Activated T-cell treated with anti-CD3 and anti-CD28 coated beads, Interleukin-2, amount 50 U/mL, for 72 hours (primary cell): ENCODE data around the gene ITGB8. TPM values are rescaled to one million over a fixed set of nuclear protein-coding genes. Genes with fewer than 3 reads are reported as not detected.
A peak's percentile ranks its signal among the peaks of the same experiment; 100 is the strongest.

ENCODE experiments used
- ATAC-seq, 2 donors: fragments of 150-1000 bp; cut with Tn5 transposase; replicated peaks in 1 of 2; 2 replicates each; pipeline ENCODE4 v1.10.0; 2021; ENCODE audit warnings: moderate library complexity in 2 of 2, mild to moderate bottlenecking in 1 of 2
- DNase-seq, 2 donors: peaks; one replicate each; pipeline ENCODE4 v3.0.0; 2021 to 2022; ENCODE audit warnings: mixed read lengths in 1 of 2
- H3K27ac Mint-ChIP-seq: one replicate; pipeline ENCODE4 v1.8.0; 2022; ENCODE audit warnings: mild to moderate bottlenecking, moderate library complexity, mixed read lengths
- H3K27me3 Mint-ChIP-seq: one replicate; pipeline ENCODE4 v1.8.0; 2022; ENCODE audit warnings: low read depth, mixed read lengths
- H3K36me3 Mint-ChIP-seq, 2 donors: one replicate each; pipeline ENCODE4 v1.8.0; 2022; ENCODE audit warnings: mixed read lengths in 2 of 2, mild to moderate bottlenecking in 1 of 2; ENCODE audit not compliant: insufficient read depth in 2 of 2
- H3K4me1 Mint-ChIP-seq: one replicate; pipeline ENCODE4 v1.8.0; 2022; ENCODE audit warnings: low read depth, mixed read lengths
- H3K4me3 Mint-ChIP-seq, 2 donors: one replicate each; pipeline ENCODE4 v1.8.0; 2022; ENCODE audit warnings: mild to moderate bottlenecking in 2 of 2, mixed read lengths in 2 of 2, moderate library complexity in 2 of 2
- H3K9me3 Mint-ChIP-seq, 2 donors: one replicate each; pipeline ENCODE4 v1.8.0; 2022; ENCODE audit warnings: mixed read lengths in 2 of 2
- total RNA-seq, 2 donors: library from RNA; stranded (reverse); gene quantifications; one replicate each; pipeline ENCODE4 v1.2.3, GENCODE V29; 2022

Gene ITGB8
- under 1 TPM in 1 of 2 donors, not detected in 1; 0.02 TPM for total RNA-seq

GRCh38 chr7:20330239-20330927 lies at the start of gene ITGB8:
Gene ITGB8, plus strand, starts transcription at chr7:20330900. Its CDS starts 907 bp downstream, at chr7:20331807.
- peak; percentile 87 to 88 for ATAC-seq
- Mint-ChIP-seq H3K4me3 (peak within 1 kb of the TSS; percentile 94 to 95), H3K4me1 (peaks cover 26% of the 10 kb centered on the region), H3K9me3 (no peaks in the 10 kb centered on the region), H3K27ac (no peak within 1 kb of the TSS), H3K27me3 (peaks cover 57% of the 10 kb centered on the region), H3K36me3 (no peaks in the 10 kb centered on the region)
- DNase-seq = peak; percentile 79 to 89

- H3K9me3 Mint-ChIP-seq = no peaks in the 10 kb centered on the region
These were observed 47.7 kb upstream of the ITGB8 start for GRCh38 chr7:20282959-20283358.

DNA sequence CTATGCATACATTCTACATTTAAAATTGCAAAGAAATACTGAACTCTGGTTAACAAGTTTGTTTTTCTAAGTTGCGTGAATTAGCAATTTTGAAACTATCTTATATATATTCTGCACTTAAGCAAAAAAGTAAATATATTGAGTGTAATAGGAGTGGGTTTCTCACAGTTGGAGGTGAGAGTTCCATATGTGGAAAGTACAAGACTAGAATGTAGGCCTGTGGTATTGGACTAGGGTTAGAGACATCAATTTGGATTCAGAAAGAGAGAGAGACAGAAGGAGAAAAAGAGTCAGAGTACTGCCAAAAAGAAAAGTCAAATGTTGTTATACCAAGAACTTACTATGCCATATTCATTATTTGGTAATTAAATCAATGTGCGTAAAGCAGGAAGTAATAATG lies 47.3 kb upstream of the ITGB8 start:
- H3K36me3 Mint-ChIP-seq = no peaks in the 10 kb centered on the region
- no peaks in the 10 kb centered on the region for H3K9me3 Mint-ChIP-seq
- no peaks in the 10 kb centered on the region for H3K27me3 Mint-ChIP-seq
- peaks cover 7% of the 10 kb centered on the region for H3K4me1 Mint-ChIP-seq
- H3K27ac Mint-ChIP-seq = no peak overlapping the region
- DNase-seq = no peak
- no peak for ATAC-seq
- no peak overlapping the region for H3K4me3 Mint-ChIP-seq

More at GRCh38 chr7:20282959-20283358, 47.7 kb upstream of the ITGB8 start:
- ATAC-seq (no peak), DNase-seq (no peak)
- H3K27ac Mint-ChIP-seq = no peak overlapping the region
- H3K27me3 Mint-ChIP-seq = no peaks in the 10 kb centered on the region
- H3K4me3 Mint-ChIP-seq = no peak overlapping the region
- H3K36me3 Mint-ChIP-seq = no peaks in the 10 kb centered on the region
- H3K4me1 Mint-ChIP-seq = peaks cover 7% of the 10 kb centered on the region

- no peaks in the 10 kb centered on the region for H3K27me3 Mint-ChIP-seq
- DNase-seq (no peak), ATAC-seq (no peak)
- no peaks in the 10 kb centered on the region for H3K36me3 Mint-ChIP-seq
- no peaks in the 10 kb centered on the region for H3K9me3 Mint-ChIP-seq
- no peak overlapping the region for H3K4me3 Mint-ChIP-seq
- H3K4me1 Mint-ChIP-seq = peaks cover 7% of the 10 kb centered on the region
- H3K27ac Mint-ChIP-seq = peak overlapping the region; percentile 75
These were observed 46.5 kb upstream of the ITGB8 start for GRCh38 chr7:20284003-20284770.

GRCh38 chr7:20284771-20285143 lies 45.9 kb upstream of the ITGB8 start:
- no peaks in the 10 kb centered on the region for H3K27me3 Mint-ChIP-seq
- H3K27ac Mint-ChIP-seq = no peak overlapping the region
- DNase-seq = no peak
- H3K4me1 Mint-ChIP-seq = peaks cover 7% of the 10 kb centered on the region
- H3K9me3 Mint-ChIP-seq = no peaks in the 10 kb centered on the region
- ATAC-seq = peak in 1 of 2 donors; percentile 47
- H3K36me3 Mint-ChIP-seq = no peaks in the 10 kb centered on the region
- no peak overlapping the region for H3K4me3 Mint-ChIP-seq

GRCh38 chr7:20287317-20287716 lies 43.4 kb upstream of the ITGB8 start:
- H3K36me3 Mint-ChIP-seq = no peaks in the 10 kb centered on the region
- no peak for ATAC-seq
- no peaks in the 10 kb centered on the region for H3K27me3 Mint-ChIP-seq
- peaks cover 7% of the 10 kb centered on the region for H3K4me1 Mint-ChIP-seq
- no peak overlapping the region for H3K27ac Mint-ChIP-seq
- H3K4me3 Mint-ChIP-seq = no peak overlapping the region
- H3K9me3 Mint-ChIP-seq = no peaks in the 10 kb centered on the region
- no peak for DNase-seq

DNA sequence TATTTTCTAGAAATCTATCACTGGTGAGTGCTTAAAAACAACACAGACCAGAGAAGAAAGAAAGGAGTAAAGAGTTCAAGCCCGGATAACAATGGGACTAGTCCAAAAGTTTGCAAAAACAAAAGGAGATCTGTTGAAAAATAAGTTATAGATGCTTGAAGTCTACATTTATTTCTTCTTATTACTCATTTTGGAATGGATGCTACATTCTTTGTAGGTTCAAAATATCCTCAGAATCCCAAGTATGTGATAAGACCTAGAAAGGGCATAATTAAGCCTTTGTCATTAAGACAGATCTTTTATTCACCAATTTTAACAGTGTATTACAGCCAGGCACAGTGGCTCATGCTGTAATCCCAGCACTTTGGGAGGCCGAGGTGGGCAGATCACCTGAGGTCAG lies 42.7 kb upstream of the ITGB8 start:
- no peak overlapping the region for H3K27ac Mint-ChIP-seq

GRCh38 chr7:20290505-20291111 lies 40.1 kb upstream of the ITGB8 start:
- H3K27me3 Mint-ChIP-seq = no peaks in the 10 kb centered on the region
- H3K9me3 Mint-ChIP-seq = peaks cover 0 to 5% of the 10 kb centered on the region in 2 donors
- no peak for DNase-seq
- no peak overlapping the region for H3K27ac Mint-ChIP-seq
- H3K4me1 Mint-ChIP-seq = no peaks in the 10 kb centered on the region
- no peak for ATAC-seq
- H3K36me3 Mint-ChIP-seq = no peaks in the 10 kb centered on the region
- H3K4me3 Mint-ChIP-seq = no peak overlapping the region

More for the DNA sequence above, 42.7 kb upstream of the ITGB8 start:
- DNase-seq (no peak), ATAC-seq (no peak)
- H3K27me3 Mint-ChIP-seq = no peaks in the 10 kb centered on the region
- H3K4me3 Mint-ChIP-seq = no peak overlapping the region
- no peaks in the 10 kb centered on the region for H3K36me3 Mint-ChIP-seq
- no peaks in the 10 kb centered on the region for H3K9me3 Mint-ChIP-seq
- H3K4me1 Mint-ChIP-seq = peaks cover 7% of the 10 kb centered on the region

DNA sequence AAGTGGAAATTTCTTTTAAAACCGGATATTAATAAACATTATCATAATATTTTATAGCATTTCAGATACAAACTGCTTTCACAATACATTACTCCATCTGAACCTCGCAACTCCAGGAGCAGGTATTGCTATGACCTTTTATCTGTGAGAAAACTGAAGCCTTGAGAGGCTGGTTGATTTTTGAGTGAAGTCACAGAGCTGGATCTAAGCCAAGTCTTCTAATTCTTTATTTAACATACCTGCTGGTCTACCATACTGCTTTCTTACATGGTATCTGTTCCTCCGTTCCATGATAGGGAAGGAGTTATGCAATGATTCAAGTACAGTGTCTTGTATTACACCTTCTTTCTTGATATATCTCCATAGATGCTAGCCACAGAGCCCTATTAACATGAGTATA lies 37.4 kb upstream of the ITGB8 start:
- no peak for ATAC-seq
- Mint-ChIP-seq H3K27me3 (no peaks in the 10 kb centered on the region), H3K36me3 (no peaks in the 10 kb centered on the region), H3K27ac (no peak overlapping the region), H3K9me3 (peaks cover 0 to 5% of the 10 kb centered on the region in 2 donors), H3K4me3 (no peak overlapping the region), H3K4me1 (no peaks in the 10 kb centered on the region)
- no peak for DNase-seq

DNA sequence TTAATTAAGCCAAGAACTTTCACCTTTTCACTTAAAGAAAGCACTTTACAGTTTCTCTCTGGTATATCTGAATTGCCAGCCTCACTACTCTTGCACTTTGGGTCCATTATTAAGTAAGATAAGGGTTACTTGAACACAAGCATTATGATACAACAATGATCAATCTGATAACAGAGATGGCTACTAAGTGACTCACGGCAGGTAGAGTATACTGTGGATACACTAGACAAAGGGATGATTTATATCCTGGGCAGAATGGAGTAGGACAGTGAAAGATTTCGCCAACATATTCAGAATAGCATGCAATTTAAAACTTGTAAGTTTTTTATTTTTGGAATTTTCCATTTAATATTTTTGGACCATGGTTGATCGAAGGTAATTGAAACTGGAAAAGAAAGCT lies 34.3 kb upstream of the ITGB8 start:
- Mint-ChIP-seq H3K9me3 (peaks cover 0 to 5% of the 10 kb centered on the region in 2 donors), H3K27ac (no peak overlapping the region), H3K36me3 (no peaks in the 10 kb centered on the region), H3K27me3 (no peaks in the 10 kb centered on the region), H3K4me3 (no peak overlapping the region), H3K4me1 (no peaks in the 10 kb centered on the region)
- ATAC-seq = no peak
- no peak for DNase-seq

- peaks cover 0 to 5% of the 10 kb centered on the region in 2 donors for H3K9me3 Mint-ChIP-seq
- H3K27ac Mint-ChIP-seq = no peak overlapping the region
- ATAC-seq = no peak
- no peaks in the 10 kb centered on the region for H3K36me3 Mint-ChIP-seq
- DNase-seq = no peak
- H3K27me3 Mint-ChIP-seq = no peaks in the 10 kb centered on the region
- H3K4me3 Mint-ChIP-seq = no peak overlapping the region
- H3K4me1 Mint-ChIP-seq = no peaks in the 10 kb centered on the region
These were observed 33.8 kb upstream of the ITGB8 start for GRCh38 chr7:20296901-20297300.

DNA sequence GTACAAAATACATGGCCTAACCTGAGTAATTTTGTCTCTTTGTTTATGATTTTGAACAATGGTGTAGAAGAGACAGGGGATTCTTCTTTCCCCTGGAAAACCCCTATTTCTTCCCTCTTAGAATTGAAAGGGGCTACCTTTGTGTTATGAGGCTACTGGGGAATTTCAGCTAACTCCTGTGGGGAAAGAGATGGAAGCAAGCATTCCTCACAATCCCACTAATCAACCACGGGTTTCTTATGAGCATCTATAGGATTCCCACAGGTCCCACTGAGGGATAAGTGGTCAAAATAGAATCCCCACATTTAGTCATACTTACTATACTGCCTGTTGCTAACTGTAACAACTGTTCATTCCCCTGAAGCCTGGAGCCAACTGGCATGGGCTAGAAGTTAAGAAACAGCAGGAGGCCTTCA lies 32.2 kb upstream of the ITGB8 start:
- ATAC-seq (no peak), DNase-seq (no peak)
- Mint-ChIP-seq H3K4me3 (no peak overlapping the region), H3K36me3 (no peaks in the 10 kb centered on the region), H3K4me1 (no peaks in the 10 kb centered on the region), H3K9me3 (peaks cover 0 to 5% of the 10 kb centered on the region in 2 donors), H3K27me3 (peaks cover 5% of the 10 kb centered on the region), H3K27ac (no peak overlapping the region)

DNA sequence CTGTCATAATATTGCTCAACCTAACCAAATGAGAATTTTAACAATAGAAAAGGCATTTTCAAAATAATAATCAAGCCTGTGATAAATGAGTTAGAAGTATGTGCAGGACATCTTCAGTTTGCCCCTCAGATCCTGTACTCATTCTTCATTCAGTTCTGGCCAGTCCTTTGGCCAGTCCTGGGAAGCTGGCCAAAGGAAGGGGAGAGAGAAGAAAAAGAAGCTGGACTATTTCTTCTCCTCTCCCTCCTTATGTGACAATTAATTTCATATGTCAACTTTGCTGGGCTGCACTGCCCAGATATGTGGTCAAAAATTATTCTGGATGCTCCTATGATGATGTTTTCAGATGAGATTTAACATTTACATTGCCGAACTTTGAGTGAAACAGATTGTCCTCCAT lies 31.6 kb upstream of the ITGB8 start:
- H3K36me3 Mint-ChIP-seq = no peaks in the 10 kb centered on the region
- H3K4me3 Mint-ChIP-seq = no peak overlapping the region
- H3K27ac Mint-ChIP-seq = no peak overlapping the region
- H3K4me1 Mint-ChIP-seq = no peaks in the 10 kb centered on the region
- DNase-seq (no peak), ATAC-seq (no peak)
- H3K27me3 Mint-ChIP-seq = peaks cover 5% of the 10 kb centered on the region
- peaks cover 0 to 5% of the 10 kb centered on the region in 2 donors for H3K9me3 Mint-ChIP-seq
